Keratinocyte (primary cell): ENCODE data around the gene PDE1A. TPM values are rescaled to one million over a fixed set of nuclear protein-coding genes. Genes with fewer than 3 reads are reported as not detected.

Source experiments
- DNase-seq: peaks from one replicate; pipeline ENCODE4 v3.0.0-alpha.2; 2011; ENCODE audit warnings: low read depth, missing footprints, low spot score
- FAIRE-seq: peaks from 2 replicates; lab custom pipeline; 2011; peaks lifted over from hg19 to GRCh38; lab: Jason Lieb, UNC
- H2AFZ ChIP-seq: 2 replicates; pipeline ENCODE4 v1.6.0; 2012; ENCODE audit warnings: low read length, control low read depth, inconsistent platforms; ENCODE audit not compliant: control insufficient read depth
- H3K27ac ChIP-seq: 2 replicates; pipeline ENCODE4 v1.5.1; 2011; ENCODE audit warnings: low read length; ENCODE audit not compliant: control insufficient read depth, insufficient read depth
- H3K27me3 ChIP-seq: 3 replicates; pipeline ENCODE4 v1.6.0; 2011; ENCODE audit warnings: low read length; ENCODE audit not compliant: control insufficient read depth, insufficient read depth; ENCODE audit errors: extremely low read depth
- H3K36me3 ChIP-seq, 2 experiments: 2 replicates in 1 of 2; 3 replicates in 1 of 2; pipeline ENCODE4 v1.5.1; 2011; ENCODE audit warnings: low read length in 2 of 2, mild to moderate bottlenecking in 1 of 2; ENCODE audit not compliant: control insufficient read depth in 2 of 2, insufficient read depth in 2 of 2; ENCODE audit errors: extremely low read depth in 1 of 2
- H3K4me1 ChIP-seq: 3 replicates; pipeline ENCODE4 v1.5.1; 2011; ENCODE audit warnings: low read length; ENCODE audit not compliant: control insufficient read depth, insufficient read depth; ENCODE audit errors: extremely low read depth
- H3K4me2 ChIP-seq: 3 replicates; pipeline ENCODE4 v1.6.0; 2011; ENCODE audit warnings: low read depth, low read length; ENCODE audit not compliant: control insufficient read depth, insufficient read depth; ENCODE audit errors: extremely low read depth
- H3K4me3 ChIP-seq, 3 experiments: fragments of 200-600 bp in 1 of 3; sonication (generic) in 1 of 3; 2 replicates in 2 of 3; 3 replicates in 1 of 3; pipeline ENCODE4 v1.5.1; 2011 to 2016; ENCODE audit warnings: low read length in 3 of 3, mild to moderate bottlenecking in 3 of 3, control low read depth in 2 of 3, inconsistent platforms in 1 of 3, low read depth in 1 of 3, mixed read lengths in 1 of 3, mixed run types in 1 of 3, moderate library complexity in 1 of 3; ENCODE audit not compliant: control insufficient read depth in 2 of 3, insufficient read depth in 2 of 3; ENCODE audit errors: extremely low read depth in 1 of 3
- H3K79me2 ChIP-seq: 2 replicates; pipeline ENCODE4 v1.6.0; 2012; ENCODE audit warnings: low read length; ENCODE audit not compliant: control insufficient read depth, insufficient read depth
- H3K9ac ChIP-seq: 3 replicates; pipeline ENCODE4 v1.6.0; 2011; ENCODE audit warnings: low read length; ENCODE audit not compliant: control insufficient read depth, insufficient read depth; ENCODE audit errors: extremely low read depth
- H3K9me1 ChIP-seq: 3 replicates; pipeline ENCODE4 v1.6.0; 2011; ENCODE audit warnings: low read length; ENCODE audit not compliant: control insufficient read depth, insufficient read depth; ENCODE audit errors: extremely low read depth
- H3K9me3 ChIP-seq: 2 replicates; pipeline ENCODE4 v1.5.1; 2012; ENCODE audit warnings: low read depth, low read length; ENCODE audit not compliant: control insufficient read depth
- H4K20me1 ChIP-seq: 3 replicates; pipeline ENCODE4 v1.6.0; 2011; ENCODE audit warnings: low read length; ENCODE audit not compliant: control insufficient read depth, insufficient read depth; ENCODE audit errors: extremely low read depth
- EZH2 ChIP-seq: IDR thresholded peaks from one replicate; pipeline ENCODE4 v1.6.1; 2012; ENCODE audit warnings: inconsistent platforms, mild to moderate bottlenecking, low read length, moderate library complexity
- dilution Hi-C: fragments of 300-500 bp; cut with MboI; formaldehyde crosslinking; loops from one replicate; pipeline ENCODE4 v1.7.0; 2020; ENCODE audit warnings: low sequenced_read_pairs; ENCODE audit not compliant: extremely low pct_ligation_motif_present
- polyA plus RNA-seq, 5 experiments: library from polyadenylated mRNA; depleted of rRNA in 3 of 5; stranded (reverse) in 3 of 5; stranded (forward) in 1 of 5; unstranded in 1 of 5; fragments of >200 nt; gene quantifications; 1 replicate in 1 of 5; 2 replicates in 3 of 5; 3 replicates in 1 of 5; pipeline versions ENCODE4 v1.2.1 to v1.2.3, GENCODE V29; 2011 to 2012; ENCODE audit warnings: missing spikeins in 2 of 5, low read depth in 1 of 5, low replicate concordance in 1 of 5
- TF ChIP-seq, protein P1 (sequence below), 3 experiments: IDR thresholded peaks in 1 of 3; conservative IDR thresholded peaks in 1 of 3; optimal IDR thresholded peaks in 1 of 3; 2 replicates in 2 of 3; 3 replicates in 1 of 3; pipeline versions ENCODE3 to v1.5.1; 2011; ENCODE audit warnings: low read length in 3 of 3, mild to moderate bottlenecking in 3 of 3, moderate library complexity in 2 of 3, control low read depth in 1 of 3, inconsistent platforms in 1 of 3; ENCODE audit not compliant: insufficient read depth in 2 of 3; ENCODE audit errors: extremely low read depth in 1 of 3

Gene PDE1A
- polyA plus RNA-seq, 1 donor (not counting 4 experiments of a cell fraction or from before 2014, with no cell fraction given) = 0.10 TPM

- Histone ChIP-seq H2AFZ (no peak overlapping the region), H3K36me3 (no peaks in the 10 kb centered on the region), H3K4me3 (no peak overlapping the region), H4K20me1 (no peaks in the 10 kb centered on the region), H3K9me3 (no peaks in the 10 kb centered on the region), H3K9me1 (no peaks in the 10 kb centered on the region), H3K9ac (no peak overlapping the region), H3K4me2 (no peak overlapping the region), H3K79me2 (no peaks in the 10 kb centered on the region), H3K27ac (no peak overlapping the region), H3K27me3 (no peaks in the 10 kb centered on the region), H3K4me1 (no peaks in the 10 kb centered on the region)
- no peak for FAIRE-seq
- no peak for TF ChIP-seq EZH2
- TF ChIP-seq, protein P1, sequence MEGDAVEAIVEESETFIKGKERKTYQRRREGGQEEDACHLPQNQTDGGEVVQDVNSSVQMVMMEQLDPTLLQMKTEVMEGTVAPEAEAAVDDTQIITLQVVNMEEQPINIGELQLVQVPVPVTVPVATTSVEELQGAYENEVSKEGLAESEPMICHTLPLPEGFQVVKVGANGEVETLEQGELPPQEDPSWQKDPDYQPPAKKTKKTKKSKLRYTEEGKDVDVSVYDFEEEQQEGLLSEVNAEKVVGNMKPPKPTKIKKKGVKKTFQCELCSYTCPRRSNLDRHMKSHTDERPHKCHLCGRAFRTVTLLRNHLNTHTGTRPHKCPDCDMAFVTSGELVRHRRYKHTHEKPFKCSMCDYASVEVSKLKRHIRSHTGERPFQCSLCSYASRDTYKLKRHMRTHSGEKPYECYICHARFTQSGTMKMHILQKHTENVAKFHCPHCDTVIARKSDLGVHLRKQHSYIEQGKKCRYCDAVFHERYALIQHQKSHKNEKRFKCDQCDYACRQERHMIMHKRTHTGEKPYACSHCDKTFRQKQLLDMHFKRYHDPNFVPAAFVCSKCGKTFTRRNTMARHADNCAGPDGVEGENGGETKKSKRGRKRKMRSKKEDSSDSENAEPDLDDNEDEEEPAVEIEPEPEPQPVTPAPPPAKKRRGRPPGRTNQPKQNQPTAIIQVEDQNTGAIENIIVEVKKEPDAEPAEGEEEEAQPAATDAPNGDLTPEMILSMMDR (optimal IDR thresholded peaks at IDR 0.05 in 1 of 3, IDR thresholded peaks at IDR 0.05 in 1 of 3, conservative IDR thresholded peaks at IDR 0.05 in 1 of 3; ENCODE audit: extremely low read depth in 1 of 3, insufficient read depth in 2 of 3, low read length in 3 of 3) = no peak
- dilution Hi-C loops = no loop called here
- DNase-seq = no peak
Observed at GRCh38 chr2:182117196-182117595, 309.6 kb downstream of the PDE1A start.

GRCh38 chr2:182116774-182117173 lies 310.1 kb downstream of the PDE1A start:
- Histone ChIP-seq H4K20me1 (no peaks in the 10 kb centered on the region), H3K9me1 (no peaks in the 10 kb centered on the region), H3K4me1 (no peaks in the 10 kb centered on the region), H3K27ac (no peak overlapping the region), H2AFZ (no peak overlapping the region), H3K4me2 (no peak overlapping the region), H3K4me3 (no peak overlapping the region), H3K27me3 (no peaks in the 10 kb centered on the region), H3K9me3 (no peaks in the 10 kb centered on the region), H3K9ac (no peak overlapping the region), H3K79me2 (no peaks in the 10 kb centered on the region), H3K36me3 (no peaks in the 10 kb centered on the region)
- no peak for FAIRE-seq
- DNase-seq = no peak
- dilution Hi-C loops = no loop called here
- TF ChIP-seq EZH2 = no peak
- TF ChIP-seq, protein P1 (optimal IDR thresholded peaks at IDR 0.05 in 1 of 3, IDR thresholded peaks at IDR 0.05 in 1 of 3, conservative IDR thresholded peaks at IDR 0.05 in 1 of 3; ENCODE audit: extremely low read depth in 1 of 3, insufficient read depth in 2 of 3, low read length in 3 of 3) = no peak
